Endothelial cell of umbilical vein (primary cell): ENCODE results near the gene TIMM8A. TPM values are rescaled to one million over a fixed set of nuclear protein-coding genes. Genes with fewer than 3 reads are reported as not detected.

Experiments used
- BruUV-seq: library from RNA; stranded (reverse); fragments of 400-500 nt; replicated peaks from 2 replicates; lab custom pipeline; 2021; lab: Mats Ljungman, UMichigan
- CTCF ChIA-PET: fragments of 300-600, 350-600 bp; sonication (Branson Sonifier 250); formaldehyde crosslinking; loops from one replicate; lab custom pipeline; 2021; ENCODE audit warnings: antibody characterized with exemption, inconsistent platforms; lab: Charles Lee
- POLR2A ChIA-PET: fragments of 300-600, 350-600 bp; sonication (Branson Sonifier 250); formaldehyde crosslinking; loops from one replicate; lab custom pipeline; 2021; ENCODE audit warnings: antibody characterized with exemption, inconsistent platforms; lab: Charles Lee
- DNase-seq: peaks from one replicate; pipeline ENCODE4 v3.0.0-alpha.2; 2011; ENCODE audit warnings: low read depth, low spot score
- FAIRE-seq: peaks from 2 replicates; lab custom pipeline; 2011; peaks lifted over from hg19 to GRCh38; lab: Jason Lieb, UNC
- H2AFZ ChIP-seq: 2 replicates; pipeline ENCODE4 v1.6.0; 2012; ENCODE audit warnings: low read depth, low read length, control low read depth, inconsistent platforms
- H3K27ac ChIP-seq: 2 replicates; pipeline ENCODE4 v1.5.1; 2011; ENCODE audit warnings: low read depth, mild to moderate bottlenecking, control low read depth, low read length, moderate library complexity; ENCODE audit not compliant: insufficient read depth
- H3K27me3 ChIP-seq, 2 experiments: 2 replicates each; pipeline versions ENCODE4 v1.6.0 to v1.6.1; 2011; ENCODE audit warnings: low read length in 2 of 2, mixed read lengths in 1 of 2; ENCODE audit not compliant: control insufficient read depth in 2 of 2, insufficient read depth in 2 of 2
- H3K36me3 ChIP-seq, 2 experiments: 2 replicates in 1 of 2; 3 replicates in 1 of 2; pipeline ENCODE4 v1.5.1; 2011; ENCODE audit warnings: low read length in 2 of 2, mild to moderate bottlenecking in 1 of 2, moderate library complexity in 1 of 2; ENCODE audit not compliant: control insufficient read depth in 2 of 2, insufficient read depth in 2 of 2; ENCODE audit errors: extremely low read depth in 1 of 2
- H3K4me1 ChIP-seq: 3 replicates; pipeline ENCODE4 v1.5.1; 2011; ENCODE audit warnings: mild to moderate bottlenecking, low read length; ENCODE audit not compliant: control insufficient read depth, insufficient read depth; ENCODE audit errors: extremely low read depth
- H3K4me2 ChIP-seq: 2 replicates; pipeline ENCODE4 v1.6.1; 2011; ENCODE audit warnings: low read length, control low read depth, mixed read lengths; ENCODE audit not compliant: insufficient read depth
- H3K4me3 ChIP-seq, 3 experiments: fragments of 200-600 bp in 1 of 3; sonication (generic), shearing (Covaris generic) in 1 of 3; replicated peaks in 1 of 3; 2 replicates each; pipeline ENCODE4 v1.5.1; 2011 to 2016; ENCODE audit warnings: control low read depth in 3 of 3, low read length in 3 of 3, mild to moderate bottlenecking in 2 of 3, inconsistent platforms in 1 of 3, low read depth in 1 of 3, moderate library complexity in 1 of 3; ENCODE audit not compliant: insufficient read depth in 1 of 3
- H3K79me2 ChIP-seq: 2 replicates; pipeline ENCODE4 v1.6.0; 2012; ENCODE audit warnings: low read length, inconsistent platforms; ENCODE audit not compliant: control insufficient read depth, insufficient read depth
- H3K9ac ChIP-seq: replicated peaks from 2 replicates; pipeline ENCODE3; 2011; ENCODE audit warnings: low read length, control low read depth; ENCODE audit not compliant: insufficient read depth; ENCODE audit errors: extremely low read depth
- H3K9me1 ChIP-seq: replicated peaks from 3 replicates; pipeline ENCODE4 v1.6.0; 2011; ENCODE audit warnings: mild to moderate bottlenecking, low read length; ENCODE audit not compliant: control insufficient read depth, insufficient read depth; ENCODE audit errors: extremely low read depth
- H3K9me3 ChIP-seq: replicated peaks from 2 replicates; pipeline ENCODE4 v1.5.1; 2012; ENCODE audit warnings: low read length, inconsistent platforms; ENCODE audit not compliant: control insufficient read depth, insufficient read depth
- H4K20me1 ChIP-seq: replicated peaks from 2 replicates; pipeline ENCODE3; 2011; ENCODE audit warnings: mild to moderate bottlenecking, low read length; ENCODE audit not compliant: control insufficient read depth, insufficient read depth; ENCODE audit errors: extremely low read depth
- EZH2 ChIP-seq: IDR thresholded peaks from 2 replicates; pipeline ENCODE4 v1.6.1; 2012; ENCODE audit warnings: borderline replicate concordance, low read depth, mild to moderate bottlenecking, moderate library complexity, low read length, inconsistent platforms; ENCODE audit not compliant: severe bottlenecking
- FOS ChIP-seq: IDR thresholded peaks from 2 replicates; pipeline ENCODE4 v1.6.1; 2011; ENCODE audit warnings: mild to moderate bottlenecking, low read length, moderate library complexity, borderline replicate concordance; ENCODE audit not compliant: insufficient read depth
- GATA2 ChIP-seq: IDR thresholded peaks from 2 replicates; pipeline ENCODE4 v1.7.0; 2011; ENCODE audit warnings: low read depth, mild to moderate bottlenecking, moderate library complexity, mixed read lengths, low read length; ENCODE audit not compliant: insufficient read length, insufficient read depth
- JUN ChIP-seq: IDR thresholded peaks from 2 replicates; pipeline ENCODE4 v1.6.1; 2011; ENCODE audit warnings: borderline replicate concordance, low read depth; ENCODE audit not compliant: insufficient read length, insufficient read depth
- MYC ChIP-seq: IDR thresholded peaks from one replicate; pipeline ENCODE4 v1.6.1; 2011; ENCODE audit warnings: mild to moderate bottlenecking, low read depth, low read length
- POLR2A ChIP-seq: IDR thresholded peaks from 2 replicates; pipeline ENCODE4 v1.6.1; 2012; ENCODE audit warnings: low read depth, mild to moderate bottlenecking, control low read depth, low read length
- POLR2AphosphoS5 ChIP-seq: IDR thresholded peaks from 2 replicates; pipeline ENCODE4 v1.6.1; 2012; ENCODE audit warnings: low read depth, mild to moderate bottlenecking, control low read depth, low read length, moderate library complexity; ENCODE audit not compliant: insufficient read depth
- dilution Hi-C: fragments of 300-500 bp; cut with MboI; formaldehyde crosslinking; loops from one replicate; pipeline ENCODE4 v1.15.0; 2019; ENCODE audit warnings: low sequenced_read_pairs; ENCODE audit not compliant: extremely low pct_ligation_motif_present
- intact Hi-C: fragments of 100-400 bp; cut with micrococcal nuclease; formaldehyde crosslinking; loops from one replicate; pipeline ENCODE4 v1.10.0; 2022
- polyA plus RNA-seq, 4 experiments: library from polyadenylated mRNA; depleted of rRNA in 3 of 4; stranded (reverse) in 3 of 4; unstranded in 1 of 4; fragments of >200 nt; gene quantifications; 2 replicates each; pipeline versions ENCODE4 v1.2.1 to v1.2.3, GENCODE V29; 2011 to 2012; ENCODE audit warnings: missing spikeins in 1 of 4
- total RNA-seq: library from RNA; stranded (reverse); gene quantifications from 2 replicates; pipeline ENCODE4 v1.2.3, GENCODE V29; 2021
- TF ChIP-seq, protein P1 (sequence below): IDR thresholded peaks from 2 replicates; pipeline ENCODE4 v1.6.1; 2011; ENCODE audit not compliant: insufficient read depth, insufficient read length
- TF ChIP-seq, protein P2 (sequence below), 2 donors: IDR thresholded peaks; 1 replicate in 1 of 2; 2 replicates in 1 of 2; pipeline ENCODE4 v1.5.1; 2011; ENCODE audit warnings: low read length in 2 of 2, mild to moderate bottlenecking in 2 of 2, moderate library complexity in 2 of 2, control low read depth in 1 of 2, inconsistent platforms in 1 of 2, low read depth in 1 of 2; ENCODE audit not compliant: insufficient read depth in 1 of 2; ENCODE audit errors: extremely low read depth in 1 of 2

TIMM8A gene
- total and polyA plus RNA-seq, 2 donors (not counting 3 experiments of a cell fraction or from before 2014, with no cell fraction given), result 10.9 to 17.5 TPM

DNA sequence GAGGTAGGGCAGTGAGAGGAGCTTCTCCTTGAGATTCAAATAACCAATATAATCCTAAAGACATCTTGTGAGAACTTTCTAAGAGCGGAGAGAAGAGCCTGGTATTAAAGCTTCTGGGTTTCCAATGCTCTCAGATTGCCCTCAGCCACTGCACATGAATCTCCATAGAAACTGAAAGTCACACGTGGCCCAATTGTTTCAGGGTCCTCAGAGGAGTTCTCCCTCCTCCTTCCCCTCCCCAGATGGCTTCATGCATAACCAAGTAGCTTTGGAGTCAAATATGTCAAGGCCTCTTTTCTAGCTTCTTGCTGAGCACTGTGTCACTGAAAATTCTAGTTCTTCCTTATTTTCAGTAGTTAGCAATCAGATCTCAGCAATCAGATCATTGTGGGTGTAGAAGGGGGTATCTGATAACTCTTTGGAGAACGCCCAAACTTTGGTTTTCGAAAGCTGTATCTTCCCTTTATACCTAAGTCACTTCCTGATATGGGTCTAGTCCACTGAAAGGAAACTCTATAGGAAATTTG, 35.2 kb upstream of the TIMM8A start:
- Histone ChIP-seq H3K27me3 (no peaks in the 10 kb centered on the region), H3K36me3 (no peaks in the 10 kb centered on the region), H3K9me1 (no peaks in the 10 kb centered on the region), H2AFZ (no peak overlapping the region), H3K79me2 (no peaks in the 10 kb centered on the region), H3K9me3 (no peaks in the 10 kb centered on the region), H4K20me1 (no peaks in the 10 kb centered on the region), H3K9ac (no peak overlapping the region), H3K4me1 (no peaks in the 10 kb centered on the region), H3K4me3 (no peak overlapping the region), H3K27ac (no peak overlapping the region), H3K4me2 (no peak overlapping the region)
- no peak for FAIRE-seq
- ChIA-PET POLR2A (no interaction called here), CTCF (no interaction called here)
- no peak for TF ChIP-seq MYC
- no peak for TF ChIP-seq EZH2
- no peak for TF ChIP-seq JUN
- TF ChIP-seq GATA2, result no peak
- no peak for TF ChIP-seq POLR2A
- TF ChIP-seq, protein P1, sequence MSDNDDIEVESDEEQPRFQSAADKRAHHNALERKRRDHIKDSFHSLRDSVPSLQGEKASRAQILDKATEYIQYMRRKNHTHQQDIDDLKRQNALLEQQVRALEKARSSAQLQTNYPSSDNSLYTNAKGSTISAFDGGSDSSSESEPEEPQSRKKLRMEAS, result no peak
- TF ChIP-seq POLR2AphosphoS5, result no peak
- TF ChIP-seq FOS, result no peak
- TF ChIP-seq, protein P2, sequence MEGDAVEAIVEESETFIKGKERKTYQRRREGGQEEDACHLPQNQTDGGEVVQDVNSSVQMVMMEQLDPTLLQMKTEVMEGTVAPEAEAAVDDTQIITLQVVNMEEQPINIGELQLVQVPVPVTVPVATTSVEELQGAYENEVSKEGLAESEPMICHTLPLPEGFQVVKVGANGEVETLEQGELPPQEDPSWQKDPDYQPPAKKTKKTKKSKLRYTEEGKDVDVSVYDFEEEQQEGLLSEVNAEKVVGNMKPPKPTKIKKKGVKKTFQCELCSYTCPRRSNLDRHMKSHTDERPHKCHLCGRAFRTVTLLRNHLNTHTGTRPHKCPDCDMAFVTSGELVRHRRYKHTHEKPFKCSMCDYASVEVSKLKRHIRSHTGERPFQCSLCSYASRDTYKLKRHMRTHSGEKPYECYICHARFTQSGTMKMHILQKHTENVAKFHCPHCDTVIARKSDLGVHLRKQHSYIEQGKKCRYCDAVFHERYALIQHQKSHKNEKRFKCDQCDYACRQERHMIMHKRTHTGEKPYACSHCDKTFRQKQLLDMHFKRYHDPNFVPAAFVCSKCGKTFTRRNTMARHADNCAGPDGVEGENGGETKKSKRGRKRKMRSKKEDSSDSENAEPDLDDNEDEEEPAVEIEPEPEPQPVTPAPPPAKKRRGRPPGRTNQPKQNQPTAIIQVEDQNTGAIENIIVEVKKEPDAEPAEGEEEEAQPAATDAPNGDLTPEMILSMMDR (IDR thresholded peaks at IDR 0.05; ENCODE audit: extremely low read depth in 1 of 2, insufficient read depth in 1 of 2, low read depth in 1 of 2, low read length in 2 of 2), result no peak
- dilution Hi-C loops, result no loop called here
- DNase-seq, result no peak
- BruUV-seq, result no TSS peak
- intact Hi-C loops, result no loop called here
